HCEC 1CT (cell line): Measurements from ENCODE around the gene CNTN5.
A peak's percentile ranks its signal among the peaks of the same experiment; 100 is the strongest.
"Not testable (repeated sequence)": the region's sequence is repeated elsewhere in the genome, so short reads cannot be mapped to it uniquely, and the experiment has no call there.

Experiments
- DNase-seq: peaks from one replicate; pipeline ENCODE4 v3.0.0-alpha.2; 2017

CNTN5 gene

GRCh38 chr11:99020352-99021225, at the start of gene CNTN5:
CNTN5 (plus strand) TSS chr11:99020949.
- peak; percentile 34 for DNase-seq

- DNase-seq = no peak
Measured at GRCh38 chr11:98979205-98979604, 41.5 kb upstream of the CNTN5 start.

- peak; percentile 46 for DNase-seq
Measured at GRCh38 chr11:99015634-99016454, 4.9 kb upstream of the CNTN5 start.

- DNase-seq = no peak
Measured at GRCh38 chr11:99019696-99020095, 1.1 kb upstream of the CNTN5 start.

- no peak for DNase-seq
Measured at GRCh38 chr11:99037057-99037456, 16.3 kb downstream of the CNTN5 start.

GRCh38 chr11:99063331-99063730, 42.6 kb downstream of the CNTN5 start:
- no peak for DNase-seq

- no peak for DNase-seq
Measured at GRCh38 chr11:99065121-99065520, 44.4 kb downstream of the CNTN5 start.

GRCh38 chr11:99066618-99067317, 46.0 kb downstream of the CNTN5 start:
- DNase-seq = no peak

- DNase-seq = no peak
Measured at GRCh38 chr11:99068832-99069231, 48.1 kb downstream of the CNTN5 start.

- peak; percentile 45 for DNase-seq
Measured at GRCh38 chr11:99069856-99070444, 49.2 kb downstream of the CNTN5 start.

GRCh38 chr11:99079576-99079975, 58.8 kb downstream of the CNTN5 start:
- no peak for DNase-seq

- no peak for DNase-seq
Measured at GRCh38 chr11:99080154-99080553, 59.4 kb downstream of the CNTN5 start.

- DNase-seq = no peak
Measured at GRCh38 chr11:99098258-99098657, 77.5 kb downstream of the CNTN5 start.

GRCh38 chr11:99098751-99099150, 78.0 kb downstream of the CNTN5 start:
- DNase-seq = no peak

GRCh38 chr11:99117603-99118002, 96.9 kb downstream of the CNTN5 start:
- no peak for DNase-seq

- DNase-seq = not testable (repeated sequence)
Measured at GRCh38 chr11:99133862-99134261, 113.1 kb downstream of the CNTN5 start.

- DNase-seq = no peak
Measured at GRCh38 chr11:99135508-99135907, 114.8 kb downstream of the CNTN5 start.

GRCh38 chr11:99142237-99142636, 121.5 kb downstream of the CNTN5 start:
- DNase-seq = no peak

- DNase-seq = no peak
Measured at GRCh38 chr11:99148352-99148751, 127.6 kb downstream of the CNTN5 start.

- no peak for DNase-seq
Measured at GRCh38 chr11:99154277-99154676, 133.5 kb downstream of the CNTN5 start.

- DNase-seq = no peak
Measured at GRCh38 chr11:99160447-99160846, 139.7 kb downstream of the CNTN5 start.

- DNase-seq = no peak
Measured at GRCh38 chr11:99162819-99163218, 142.1 kb downstream of the CNTN5 start.

GRCh38 chr11:99170591-99170990, 149.8 kb downstream of the CNTN5 start:
- DNase-seq = no peak
